Peyer's patch (tissue), 4 donors: Measurements from ENCODE around the gene KCTD18. TPM values are rescaled to one million over a fixed set of nuclear protein-coding genes. Genes with fewer than 3 reads are reported as not detected.

Experiments used
- DNase-seq, 3 donors: peaks; one replicate each; pipeline ENCODE4 v3.0.0-alpha.2; 2017 to 2019
- H3K27ac ChIP-seq, 4 donors: fragments of 200-600 bp; sonication (generic); one replicate each; pipeline ENCODE4 v1.5.1; 2016 to 2019
- H3K27me3 ChIP-seq, 2 donors: fragments of 200-600 bp; sonication (generic); one replicate each; pipeline ENCODE4 v1.5.1; 2019
- H3K36me3 ChIP-seq, 3 donors: fragments of 200-600 bp; sonication (generic); one replicate each; pipeline ENCODE4 v1.5.1; 2016 to 2019
- H3K4me1 ChIP-seq, 4 donors: fragments of 200-600 bp; sonication (generic); one replicate each; pipeline ENCODE4 v1.5.1; 2016 to 2019
- H3K4me3 ChIP-seq, 4 donors: fragments of 200-600 bp; sonication (generic); 1 replicate in 3 of 4; 2 replicates in 1 of 4; pipeline ENCODE4 v1.5.1; 2016 to 2019; ENCODE audit warnings: mild to moderate bottlenecking in 1 of 4
- H3K9me3 ChIP-seq, 4 donors: fragments of 200-600 bp; sonication (generic); one replicate each; pipeline ENCODE4 v1.5.1; 2016 to 2019; ENCODE audit warnings: mild to moderate bottlenecking in 1 of 4
- CTCF ChIP-seq, 6 experiments: fragments of 450-650 bp in 4 of 6; fragments of 200-600 bp in 2 of 6; sonication (generic) in 1 of 6; IDR thresholded peaks; one replicate each; pipeline ENCODE4 v1.5.1; 2017 to 2019; ENCODE audit warnings: antibody characterized with exemption in 6 of 6, mild to moderate bottlenecking in 3 of 6, moderate library complexity in 1 of 6
- POLR2A ChIP-seq, 2 donors: fragments of 450-650 bp; IDR thresholded peaks; one replicate each; pipeline ENCODE4 v1.5.1; 2017; ENCODE audit warnings: antibody characterized with exemption in 2 of 2, mild to moderate bottlenecking in 2 of 2, moderate library complexity in 2 of 2
- total RNA-seq, 4 donors: library from RNA; depleted of rRNA; stranded (reverse); fragments of >200 nt; gene quantifications; one replicate each; pipeline ENCODE4 v1.1.0, GENCODE V29; 2016

Gene KCTD18
- total RNA-seq, 4 donors from 2014 or later = 14.0 to 33.0 (median 16.8) TPM

GRCh38 chr2:200477667-200478131 lies 32.2 kb downstream of the KCTD18 start:
- H3K27me3 ChIP-seq = no peaks in the 10 kb centered on the region
- H3K4me3 ChIP-seq = no peak overlapping the region
- H3K27ac ChIP-seq = peak overlapping the region in 3 of 4 donors; percentile 31 to 45 (median 42)
- no peak for DNase-seq
- H3K4me1 ChIP-seq = no peaks in the 10 kb centered on the region
- peaks cover 0 to 51% (median 0%) of the 10 kb centered on the region in 3 donors for H3K36me3 ChIP-seq
- no peak for TF ChIP-seq CTCF (IDR thresholded peaks at IDR 0.05)
- no peak for TF ChIP-seq POLR2A (IDR thresholded peaks at IDR 0.05)
- H3K9me3 ChIP-seq = no peaks in the 10 kb centered on the region

DNA sequence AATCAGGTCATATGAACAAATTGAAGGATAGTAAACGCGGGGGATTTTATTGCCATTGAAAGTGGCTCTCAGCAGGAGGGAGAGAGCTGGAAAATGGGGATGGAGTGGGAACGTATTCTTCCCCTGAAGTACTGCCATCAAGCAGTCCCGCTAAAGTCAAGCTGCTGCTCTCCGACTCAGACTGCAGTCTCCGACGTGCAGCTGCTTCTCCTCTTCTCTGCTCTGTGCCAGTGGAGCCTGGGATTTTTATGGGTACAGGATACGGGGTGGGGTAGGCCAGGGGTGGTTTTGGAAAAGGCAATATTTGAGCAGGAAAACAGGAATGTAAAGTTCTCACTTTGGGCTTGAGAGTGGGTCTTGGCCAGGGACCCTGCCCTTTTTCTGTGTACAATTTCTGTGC lies 33.0 kb downstream of the KCTD18 start:
- Histone ChIP-seq H3K36me3 (peaks cover 0 to 60% (median 0%) of the 10 kb centered on the region in 3 donors), H3K27me3 (no peaks in the 10 kb centered on the region), H3K27ac (no peak overlapping the region), H3K4me3 (no peak overlapping the region), H3K4me1 (no peaks in the 10 kb centered on the region), H3K9me3 (no peaks in the 10 kb centered on the region)
- no peak for TF ChIP-seq CTCF (IDR thresholded peaks at IDR 0.05)
- TF ChIP-seq POLR2A (IDR thresholded peaks at IDR 0.05) = no peak
- DNase-seq = no peak

DNA sequence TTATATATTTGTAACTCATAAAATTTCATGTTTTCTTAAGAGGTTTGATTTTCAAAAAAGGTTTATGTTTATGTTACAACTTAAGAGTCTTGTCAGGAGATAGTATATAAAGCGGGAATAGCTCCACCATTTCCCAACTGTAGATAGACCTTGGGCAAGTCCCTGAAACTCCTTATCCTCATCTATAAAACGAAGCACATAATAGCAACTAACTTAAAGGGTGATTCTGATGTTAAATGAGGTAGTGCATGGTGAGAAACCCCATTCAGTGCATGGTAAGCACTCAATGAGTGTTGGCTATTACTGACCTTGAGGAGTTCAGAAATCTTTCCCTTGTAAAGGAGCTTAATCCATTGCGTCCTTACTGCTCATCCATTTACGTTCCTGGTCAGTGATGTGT lies 34.1 kb downstream of the KCTD18 start:
- Histone ChIP-seq H3K4me3 (no peak overlapping the region), H3K9me3 (no peaks in the 10 kb centered on the region), H3K27me3 (no peaks in the 10 kb centered on the region), H3K36me3 (peaks cover 0 to 65% (median 0%) of the 10 kb centered on the region in 3 donors), H3K27ac (no peak overlapping the region), H3K4me1 (no peaks in the 10 kb centered on the region)
- DNase-seq = no peak
- TF ChIP-seq CTCF (IDR thresholded peaks at IDR 0.05) (no peak), POLR2A (IDR thresholded peaks at IDR 0.05) (no peak)

DNA sequence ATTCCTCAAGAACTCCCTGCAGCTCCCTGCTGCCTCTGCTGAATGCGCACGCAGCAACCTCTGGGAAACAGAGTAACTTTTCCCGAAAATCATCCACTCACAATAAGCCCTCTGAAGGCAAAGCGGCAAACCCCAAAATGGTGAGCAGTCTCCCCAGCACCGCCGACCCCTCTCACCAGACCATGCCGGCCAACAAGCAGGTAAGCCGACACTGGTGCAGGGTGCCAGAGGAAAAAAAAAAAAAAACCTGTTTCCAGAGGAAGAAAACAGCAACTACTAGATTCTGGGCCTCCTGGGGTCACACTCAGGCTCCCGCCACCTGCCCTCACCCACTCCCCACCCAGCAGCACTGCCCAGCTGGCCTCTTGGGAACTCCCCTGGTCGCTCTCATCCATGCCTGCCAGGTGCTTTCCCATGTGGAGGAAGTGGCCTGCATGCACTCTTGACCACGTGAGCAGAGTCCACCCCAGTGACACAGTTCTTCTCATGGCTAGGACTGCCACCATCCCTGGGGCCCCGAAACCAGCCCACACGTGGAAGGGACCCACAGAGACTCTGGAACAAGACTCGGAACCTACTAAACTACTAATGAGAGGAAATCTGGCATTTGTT lies 36.9 kb downstream of the KCTD18 start:
- Histone ChIP-seq H3K9me3 (no peaks in the 10 kb centered on the region), H3K4me1 (no peaks in the 10 kb centered on the region), H3K36me3 (peaks cover 0 to 76% (median 0%) of the 10 kb centered on the region in 3 donors), H3K4me3 (no peak overlapping the region), H3K27ac (no peak overlapping the region), H3K27me3 (no peaks in the 10 kb centered on the region)
- DNase-seq = no peak
- no peak for TF ChIP-seq POLR2A (IDR thresholded peaks at IDR 0.05)
- TF ChIP-seq CTCF (IDR thresholded peaks at IDR 0.05) = no peak

- H3K27me3 ChIP-seq = no peaks in the 10 kb centered on the region
- DNase-seq = no peak
- H3K9me3 ChIP-seq = no peaks in the 10 kb centered on the region
- TF ChIP-seq POLR2A (IDR thresholded peaks at IDR 0.05) (no peak), CTCF (IDR thresholded peaks at IDR 0.05) (no peak)
- H3K36me3 ChIP-seq = peaks cover 0 to 77% (median 0%) of the 10 kb centered on the region in 3 donors
- H3K4me3 ChIP-seq = no peak overlapping the region
- no peaks in the 10 kb centered on the region for H3K4me1 ChIP-seq
- no peak overlapping the region for H3K27ac ChIP-seq
These were observed 37.8 kb downstream of the KCTD18 start for GRCh38 chr2:200471928-200472645.
